Activated CD4-positive, alpha-beta T cell treated with anti-CD3 and anti-CD28 coated beads, Interleukin-2, amount 50 U/mL, for 16 hours (primary cell): ENCODE data around the gene NUTM2G.
"Not testable (repeated sequence)": the region's sequence is repeated elsewhere in the genome, so short reads cannot be mapped to it uniquely, and the experiment has no call there.

ENCODE experiments used
- DNase-seq: peaks from one replicate; pipeline ENCODE4 v3.0.0-alpha.2; 2020

The NUTM2G gene

DNA sequence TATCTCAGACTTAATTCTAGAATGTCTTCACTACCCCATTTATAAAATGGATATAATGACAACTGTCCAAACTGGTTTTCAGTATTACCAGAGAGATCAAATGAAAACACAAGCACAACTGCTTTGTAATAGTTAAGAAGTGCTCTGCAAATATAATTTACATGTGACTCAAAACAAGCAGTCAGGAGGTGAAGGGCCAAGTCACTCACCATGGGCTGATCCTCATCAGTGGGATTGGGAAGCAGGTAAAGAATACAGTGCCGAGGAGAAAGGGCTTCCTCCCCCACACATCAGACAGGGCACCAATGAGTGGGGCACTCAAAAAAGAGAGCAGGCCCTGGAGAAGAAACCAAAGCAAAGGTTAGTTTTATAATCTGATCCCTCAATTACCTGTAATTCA is 20.7 kb downstream of the NUTM2G start:
- DNase-seq = not testable (repeated sequence)

- not testable (repeated sequence) for DNase-seq
Measured at GRCh38 chr9:96950539-96950938, 21.9 kb downstream of the NUTM2G start.

GRCh38 chr9:96967591-96967990 is 38.9 kb downstream of the NUTM2G start:
- DNase-seq = not testable (repeated sequence)

- DNase-seq = not testable (repeated sequence)
Measured at GRCh38 chr9:96972552-96972951, 43.9 kb downstream of the NUTM2G start.

- DNase-seq = not testable (repeated sequence)
Measured at GRCh38 chr9:96974037-96974436, 45.4 kb downstream of the NUTM2G start.

DNA sequence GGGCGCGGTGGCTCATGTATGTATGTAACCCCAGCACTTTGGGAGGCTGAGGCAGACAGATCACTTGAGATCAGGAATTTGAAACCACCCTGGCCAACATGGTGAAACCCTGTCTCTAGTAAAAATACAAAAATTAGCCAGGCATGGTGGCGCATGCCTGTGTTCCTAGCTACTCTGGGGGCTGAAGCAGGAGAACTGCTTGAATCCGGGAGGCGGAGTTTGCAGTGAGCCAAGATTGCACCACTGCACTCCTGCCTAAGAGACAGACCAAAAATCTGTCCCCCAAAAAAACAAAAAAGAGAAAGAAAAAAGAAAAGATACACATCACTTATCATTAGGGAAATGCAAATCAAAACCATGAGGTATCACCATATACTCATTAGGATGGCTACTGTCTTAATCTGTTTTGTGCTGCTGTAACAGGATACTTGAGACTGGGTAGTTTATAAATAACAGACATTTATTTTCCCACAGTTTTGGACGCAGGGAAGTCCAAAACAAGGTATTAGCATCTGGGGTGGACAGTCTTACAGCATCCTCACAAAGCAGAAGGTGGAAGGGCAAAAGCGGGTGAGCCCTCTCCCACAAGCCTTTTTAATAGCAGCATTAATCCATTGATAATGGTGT is 55.0 kb downstream of the NUTM2G start:
- DNase-seq = not testable (repeated sequence)

- DNase-seq = not testable (repeated sequence)
Measured at GRCh38 chr9:96984139-96984538, 55.5 kb downstream of the NUTM2G start.

DNA sequence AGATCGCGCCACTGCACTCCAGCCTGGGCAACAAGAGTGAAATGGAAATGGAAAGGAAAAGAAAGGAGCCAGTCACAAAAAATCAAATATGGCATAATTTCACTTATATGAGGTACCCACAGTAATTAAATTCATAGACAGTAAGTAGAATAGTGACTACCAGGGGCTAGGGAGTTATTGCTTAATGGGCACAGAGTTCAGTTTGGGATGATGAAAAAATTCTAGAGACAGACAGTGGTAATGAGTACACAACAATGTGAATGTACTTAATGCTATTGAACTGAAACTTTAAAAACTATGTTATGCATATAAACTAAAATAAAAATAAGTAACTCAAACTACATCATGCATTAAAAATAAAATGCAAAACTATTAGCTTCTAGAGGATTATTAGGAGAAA is 56.2 kb downstream of the NUTM2G start:
- not testable (repeated sequence) for DNase-seq
